DND-41 (cell line): ENCODE measurements around the gene MAOB.

Experiments
- ATAC-seq: fragments of 200-7000 bp; cut with Tn5 transposase; 3 replicates; pipeline ENCODE4 v1.9.1; 2021; ENCODE audit warnings: low read depth; ENCODE audit not compliant: insufficient read depth
- DNase-seq: peaks from one replicate; pipeline ENCODE4 v3.0.0-alpha.2; 2020
- H2AFZ ChIP-seq: 2 replicates; pipeline ENCODE4 v1.6.0; 2012; ENCODE audit warnings: low read depth, low read length
- H3K27ac ChIP-seq: 2 replicates; pipeline ENCODE4 v1.5.1; 2012; ENCODE audit warnings: low read length, inconsistent platforms
- H3K27me3 ChIP-seq: fragments of 200-600 bp; sonication (generic); 2 replicates; pipeline ENCODE4 v1.6.0; 2012; ENCODE audit warnings: low read length, mild to moderate bottlenecking, inconsistent platforms; ENCODE audit not compliant: insufficient read depth, poor library complexity
- H3K36me3 ChIP-seq: 2 replicates; pipeline ENCODE4 v1.5.1; 2012; ENCODE audit warnings: low read length, inconsistent platforms; ENCODE audit not compliant: insufficient read depth
- H3K4me1 ChIP-seq: 2 replicates; pipeline ENCODE4 v1.5.1; 2012; ENCODE audit warnings: mild to moderate bottlenecking, low read length; ENCODE audit not compliant: insufficient read depth
- H3K4me2 ChIP-seq: 2 replicates; pipeline ENCODE4 v1.6.0; 2012; ENCODE audit warnings: mild to moderate bottlenecking, moderate library complexity, low read length, inconsistent platforms; ENCODE audit not compliant: insufficient read depth
- H3K4me3 ChIP-seq, 2 experiments: fragments of 200-600 bp in 1 of 2; shearing (Covaris generic) in 1 of 2; 2 replicates each; pipeline ENCODE4 v1.5.1; 2012 to 2016; ENCODE audit warnings: inconsistent platforms in 2 of 2, low read length in 2 of 2, mild to moderate bottlenecking in 2 of 2, low read depth in 1 of 2, moderate library complexity in 1 of 2
- H3K79me2 ChIP-seq: 2 replicates; pipeline ENCODE4 v1.6.0; 2012; ENCODE audit warnings: low read length, inconsistent platforms; ENCODE audit not compliant: insufficient read depth
- H3K9ac ChIP-seq: 2 replicates; pipeline ENCODE4 v1.6.0; 2012; ENCODE audit warnings: low read depth, mild to moderate bottlenecking, inconsistent platforms, low read length, moderate library complexity
- H3K9me3 ChIP-seq: 2 replicates; pipeline ENCODE4 v1.5.1; 2012; ENCODE audit warnings: low read length, moderate library complexity, mild to moderate bottlenecking, inconsistent platforms; ENCODE audit not compliant: insufficient read depth, severe bottlenecking
- H4K20me1 ChIP-seq: 2 replicates; pipeline ENCODE4 v1.6.0; 2012; ENCODE audit warnings: low read length; ENCODE audit not compliant: insufficient read depth
- EZH2 ChIP-seq: IDR thresholded peaks from 3 replicates; pipeline ENCODE4 v1.6.1; 2012; ENCODE audit warnings: borderline replicate concordance, low read depth, mild to moderate bottlenecking, moderate library complexity, low read length, inconsistent platforms; ENCODE audit not compliant: severe bottlenecking
- TF ChIP-seq, protein P1 (sequence below): IDR thresholded peaks from 2 replicates; pipeline ENCODE4 v1.5.1; 2012; ENCODE audit warnings: borderline replicate concordance, low read length, moderate library complexity, mild to moderate bottlenecking; ENCODE audit not compliant: poor library complexity, severe bottlenecking; ENCODE audit errors: extremely low read depth

MAOB gene

GRCh38 chrX:43849173-43849572 lies 33.1 kb downstream of the MAOB start:
- Histone ChIP-seq H3K79me2 (no peaks in the 10 kb centered on the region), H3K4me2 (no peak overlapping the region), H4K20me1 (no peaks in the 10 kb centered on the region), H3K9me3 (no peaks in the 10 kb centered on the region), H3K27ac (no peak overlapping the region), H3K4me3 (no peak overlapping the region), H2AFZ (no peak overlapping the region), H3K9ac (no peak overlapping the region), H3K36me3 (no peaks in the 10 kb centered on the region), H3K4me1 (no peaks in the 10 kb centered on the region), H3K27me3 (no peaks in the 10 kb centered on the region)
- no peak for TF ChIP-seq EZH2
- TF ChIP-seq, protein P1, sequence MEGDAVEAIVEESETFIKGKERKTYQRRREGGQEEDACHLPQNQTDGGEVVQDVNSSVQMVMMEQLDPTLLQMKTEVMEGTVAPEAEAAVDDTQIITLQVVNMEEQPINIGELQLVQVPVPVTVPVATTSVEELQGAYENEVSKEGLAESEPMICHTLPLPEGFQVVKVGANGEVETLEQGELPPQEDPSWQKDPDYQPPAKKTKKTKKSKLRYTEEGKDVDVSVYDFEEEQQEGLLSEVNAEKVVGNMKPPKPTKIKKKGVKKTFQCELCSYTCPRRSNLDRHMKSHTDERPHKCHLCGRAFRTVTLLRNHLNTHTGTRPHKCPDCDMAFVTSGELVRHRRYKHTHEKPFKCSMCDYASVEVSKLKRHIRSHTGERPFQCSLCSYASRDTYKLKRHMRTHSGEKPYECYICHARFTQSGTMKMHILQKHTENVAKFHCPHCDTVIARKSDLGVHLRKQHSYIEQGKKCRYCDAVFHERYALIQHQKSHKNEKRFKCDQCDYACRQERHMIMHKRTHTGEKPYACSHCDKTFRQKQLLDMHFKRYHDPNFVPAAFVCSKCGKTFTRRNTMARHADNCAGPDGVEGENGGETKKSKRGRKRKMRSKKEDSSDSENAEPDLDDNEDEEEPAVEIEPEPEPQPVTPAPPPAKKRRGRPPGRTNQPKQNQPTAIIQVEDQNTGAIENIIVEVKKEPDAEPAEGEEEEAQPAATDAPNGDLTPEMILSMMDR = no peak
- no peak for DNase-seq
- no peak for ATAC-seq

GRCh38 chrX:43847352-43847751 lies 34.9 kb downstream of the MAOB start:
- Histone ChIP-seq H4K20me1 (no peaks in the 10 kb centered on the region), H3K9ac (no peak overlapping the region), H3K9me3 (no peaks in the 10 kb centered on the region), H3K4me2 (no peak overlapping the region), H2AFZ (no peak overlapping the region), H3K27me3 (no peaks in the 10 kb centered on the region), H3K36me3 (no peaks in the 10 kb centered on the region), H3K79me2 (no peaks in the 10 kb centered on the region), H3K4me3 (no peak overlapping the region), H3K27ac (no peak overlapping the region), H3K4me1 (no peaks in the 10 kb centered on the region)
- no peak for DNase-seq
- no peak for TF ChIP-seq EZH2
- TF ChIP-seq, protein P1 = no peak
- no peak for ATAC-seq

GRCh38 chrX:43846558-43846957 lies 35.7 kb downstream of the MAOB start:
- DNase-seq = no peak
- no peak for TF ChIP-seq EZH2
- TF ChIP-seq, protein P1 = no peak
- no peak for ATAC-seq
- no peak overlapping the region for H3K27ac ChIP-seq
- no peaks in the 10 kb centered on the region for H4K20me1 ChIP-seq
- no peak overlapping the region for H3K4me3 ChIP-seq
- no peaks in the 10 kb centered on the region for H3K4me1 ChIP-seq
- H3K79me2 ChIP-seq = no peaks in the 10 kb centered on the region
- H3K4me2 ChIP-seq = no peak overlapping the region
- no peaks in the 10 kb centered on the region for H3K27me3 ChIP-seq
- H3K36me3 ChIP-seq = no peaks in the 10 kb centered on the region
- no peak overlapping the region for H3K9ac ChIP-seq
- no peak overlapping the region for H2AFZ ChIP-seq
- no peaks in the 10 kb centered on the region for H3K9me3 ChIP-seq

DNA sequence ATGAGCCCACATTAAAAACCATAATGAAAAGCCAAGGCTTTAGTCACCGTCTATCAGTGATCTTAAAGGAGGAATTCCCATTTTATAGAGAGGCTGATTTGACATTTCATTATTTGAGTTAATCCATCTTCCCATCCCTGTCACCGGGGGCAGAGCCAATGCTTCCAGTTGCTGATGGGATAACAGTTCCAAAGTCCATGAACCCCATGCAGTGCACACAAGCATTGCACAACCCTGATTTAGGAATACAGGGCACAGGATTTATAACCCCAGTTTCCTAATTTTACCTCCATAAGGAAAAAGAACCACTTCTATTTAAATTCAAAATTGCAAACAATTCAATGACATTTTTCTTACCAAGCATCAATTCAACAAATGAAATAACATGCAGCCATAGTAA lies 36.5 kb downstream of the MAOB start:
- TF ChIP-seq, protein P1 = no peak
- no peak for TF ChIP-seq EZH2
- ATAC-seq (no peak), DNase-seq (no peak)
- Histone ChIP-seq H4K20me1 (no peaks in the 10 kb centered on the region), H3K27ac (no peak overlapping the region), H3K36me3 (no peaks in the 10 kb centered on the region), H3K9ac (no peak overlapping the region), H3K4me3 (no peak overlapping the region), H3K79me2 (no peaks in the 10 kb centered on the region), H3K27me3 (no peaks in the 10 kb centered on the region), H2AFZ (no peak overlapping the region), H3K4me2 (no peak overlapping the region), H3K4me1 (no peaks in the 10 kb centered on the region), H3K9me3 (no peaks in the 10 kb centered on the region)
